Mesendoderm (in vitro differentiated cells): ENCODE measurements around the gene GSN.
A peak's percentile ranks its signal among the peaks of the same experiment; 100 is the strongest.

ENCODE experiments used
- DNase-seq: peaks from one replicate; pipeline ENCODE4 v3.0.0; 2013
- H2AK5ac ChIP-seq: 2 replicates; pipeline ENCODE4 v1.6.1; 2013; ENCODE audit warnings: low read length, inconsistent platforms
- H2BK120ac ChIP-seq: 2 replicates; pipeline ENCODE4 v1.6.1; 2013; ENCODE audit warnings: low read depth, mild to moderate bottlenecking, low read length, moderate library complexity, mixed read lengths
- H2BK15ac ChIP-seq: replicated peaks from 2 replicates; pipeline ENCODE4 v1.6.1; 2013; ENCODE audit warnings: low read depth, mild to moderate bottlenecking, moderate library complexity
- H2BK5ac ChIP-seq: 2 replicates; pipeline ENCODE4 v1.6.1; 2013; ENCODE audit warnings: low read length, inconsistent platforms
- H3K18ac ChIP-seq: 2 replicates; pipeline ENCODE4 v1.6.1; 2013; ENCODE audit warnings: mild to moderate bottlenecking, low read length, mixed read lengths
- H3K23ac ChIP-seq: one replicate; pipeline ENCODE4 v1.6.1; 2013; ENCODE audit warnings: low read length
- H3K27ac ChIP-seq: 2 replicates; pipeline ENCODE4 v1.5.1; 2013; ENCODE audit warnings: low read depth, mild to moderate bottlenecking, inconsistent platforms, low read length, moderate library complexity
- H3K27me3 ChIP-seq: 2 replicates; pipeline ENCODE4 v1.6.1; 2013; ENCODE audit warnings: low read length, control low read depth, mild to moderate bottlenecking, inconsistent platforms; ENCODE audit not compliant: insufficient read depth, poor library complexity
- H3K36me3 ChIP-seq: 2 replicates; pipeline ENCODE4 v1.6.1; 2013; ENCODE audit warnings: low read length, inconsistent platforms; ENCODE audit not compliant: control insufficient read depth, insufficient read depth
- H3K4ac ChIP-seq: one replicate; pipeline ENCODE4 v1.6.1; 2013; ENCODE audit warnings: low read depth, mild to moderate bottlenecking, low read length, moderate library complexity
- H3K4me1 ChIP-seq: 2 replicates; pipeline ENCODE4 v1.6.1; 2013; ENCODE audit warnings: low read depth, low read length, inconsistent platforms; ENCODE audit not compliant: control insufficient read depth
- H3K4me2 ChIP-seq: 2 replicates; pipeline ENCODE4 v1.6.1; 2013; ENCODE audit warnings: low read length
- H3K4me3 ChIP-seq: 2 replicates; pipeline ENCODE4 v1.5.1; 2013; ENCODE audit warnings: mild to moderate bottlenecking, low read length
- H3K56ac ChIP-seq: one replicate; pipeline ENCODE4 v1.6.1; 2013; ENCODE audit warnings: low read length
- H3K79me1 ChIP-seq: 2 replicates; pipeline ENCODE4 v1.6.1; 2013; ENCODE audit warnings: low read length, inconsistent platforms
- H3K79me2 ChIP-seq: 2 replicates; pipeline ENCODE4 v1.6.1; 2013; ENCODE audit warnings: mild to moderate bottlenecking, low read length; ENCODE audit not compliant: control insufficient read depth, insufficient read depth
- H3K9ac ChIP-seq: 2 replicates; pipeline ENCODE4 v1.6.1; 2013; ENCODE audit warnings: low read length, inconsistent platforms
- H4K5ac ChIP-seq: one replicate; pipeline ENCODE4 v1.6.1; 2013; ENCODE audit warnings: low read length
- H4K8ac ChIP-seq: one replicate; pipeline ENCODE4 v1.6.1; 2013; ENCODE audit warnings: low read depth, mild to moderate bottlenecking, control low read depth, low read length, moderate library complexity
- WGBS: extraction: QIAGEN DNeasy Blood & Tissue Kit; methylation state at CpG from one replicate; pipeline ENCODE4 v1.1.7; 2013; ENCODE audit warnings: low lambda C conversion rate, missing lambda C conversion rate; ENCODE audit not compliant: insufficient coverage; ENCODE audit errors: extremely low coverage; 5-methylcytosine and 5-hydroxymethylcytosine counted together

The GSN gene

GRCh38 chr9:121295662-121296191 is 27.8 kb downstream of the GSN start:
- DNase-seq, result no peak
- Histone ChIP-seq H3K18ac (no peak overlapping the region), H3K56ac (no peak overlapping the region), H2AK5ac (no peak overlapping the region), H2BK120ac (no peak overlapping the region), H3K79me1 (no peaks in the 10 kb centered on the region), H3K27ac (no peak overlapping the region), H3K4me3 (no peak overlapping the region), H3K27me3 (no peaks in the 10 kb centered on the region), H3K4me1 (peaks cover 2% of the 10 kb centered on the region), H3K36me3 (no peaks in the 10 kb centered on the region), H4K5ac (no peak overlapping the region), H3K79me2 (no peaks in the 10 kb centered on the region), H3K23ac (no peak overlapping the region), H2BK15ac (no peak overlapping the region), H3K4ac (no peak overlapping the region), H3K4me2 (no peak overlapping the region), H3K9ac (no peak overlapping the region), H2BK5ac (no peak overlapping the region), H4K8ac (no peak overlapping the region)
- no CpG with 5 or more reads among the region's 5 CpGs for WGBS

DNA sequence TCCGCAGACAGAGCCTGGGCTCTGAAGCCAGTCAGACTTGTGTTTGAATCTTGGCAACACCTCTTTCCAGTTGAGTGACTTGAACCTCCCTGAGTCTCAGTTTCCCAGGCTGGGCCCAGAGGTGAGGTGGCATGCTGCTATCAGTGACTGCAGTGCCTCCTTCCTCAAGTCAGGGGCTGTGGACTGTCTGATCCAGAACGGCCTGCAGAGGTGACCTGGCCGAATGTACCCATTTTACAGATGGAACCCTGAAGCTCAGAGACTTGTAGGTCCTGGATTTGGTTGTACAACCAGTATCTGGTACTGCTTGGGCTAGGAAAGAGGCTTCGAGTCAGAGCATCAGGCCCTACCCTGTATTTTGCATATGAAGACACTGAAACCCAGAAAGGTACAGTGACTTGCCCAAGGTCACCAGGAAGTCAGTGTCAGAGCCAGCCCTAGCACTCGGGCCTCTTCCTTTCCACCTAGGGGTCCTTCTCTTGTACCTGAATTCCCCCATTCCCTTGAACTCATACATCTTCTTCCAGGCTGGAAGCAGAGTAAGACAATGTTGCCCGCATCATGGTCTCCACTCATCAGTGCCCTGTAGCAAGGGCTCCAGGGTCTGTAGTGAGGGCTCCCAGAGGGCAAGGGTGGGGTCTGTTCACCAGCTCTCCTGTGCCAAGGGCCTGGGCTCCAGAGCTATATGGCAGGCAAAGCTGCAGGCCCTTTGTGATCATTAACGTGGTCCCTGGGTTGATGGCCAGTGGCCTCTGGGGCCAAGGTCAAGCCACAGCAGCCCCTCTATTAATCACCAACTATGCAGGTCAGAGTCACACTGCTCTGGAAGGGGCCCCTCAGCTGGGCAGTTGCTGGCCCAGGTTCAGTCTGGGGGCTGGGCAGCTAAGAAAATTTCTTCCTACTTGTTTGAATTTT is 28.5 kb downstream of the GSN start:
- Histone ChIP-seq H3K27me3 (no peaks in the 10 kb centered on the region), H2BK5ac (no peak overlapping the region), H4K5ac (no peak overlapping the region), H3K4ac (no peak overlapping the region), H3K56ac (no peak overlapping the region), H3K18ac (no peak overlapping the region), H3K79me2 (no peaks in the 10 kb centered on the region), H2BK120ac (no peak overlapping the region), H3K23ac (no peak overlapping the region), H3K9ac (no peak overlapping the region), H3K27ac (no peak overlapping the region), H3K4me2 (no peak overlapping the region), H4K8ac (no peak overlapping the region), H3K36me3 (no peaks in the 10 kb centered on the region), H2AK5ac (no peak overlapping the region), H2BK15ac (no peak overlapping the region), H3K4me3 (no peak overlapping the region), H3K4me1 (peaks cover 2% of the 10 kb centered on the region), H3K79me1 (no peaks in the 10 kb centered on the region)
- DNase-seq, result no peak
- WGBS, result no CpG with 5 or more reads among the region's 7 CpGs

GRCh38 chr9:121297389-121297788 is 29.4 kb downstream of the GSN start:
- Histone ChIP-seq H3K4me2 (no peak overlapping the region), H3K27me3 (no peaks in the 10 kb centered on the region), H2BK120ac (no peak overlapping the region), H3K9ac (no peak overlapping the region), H3K4me3 (no peak overlapping the region), H2BK15ac (no peak overlapping the region), H3K18ac (no peak overlapping the region), H4K8ac (no peak overlapping the region), H3K79me1 (no peaks in the 10 kb centered on the region), H2AK5ac (no peak overlapping the region), H3K36me3 (no peaks in the 10 kb centered on the region), H3K4ac (no peak overlapping the region), H4K5ac (no peak overlapping the region), H3K27ac (no peak overlapping the region), H3K79me2 (no peaks in the 10 kb centered on the region), H2BK5ac (no peak overlapping the region), H3K4me1 (peaks cover 2% of the 10 kb centered on the region), H3K23ac (no peak overlapping the region), H3K56ac (no peak overlapping the region)
- DNase-seq, result no peak
- no CpG with 5 or more reads among the region's 4 CpGs for WGBS

DNA sequence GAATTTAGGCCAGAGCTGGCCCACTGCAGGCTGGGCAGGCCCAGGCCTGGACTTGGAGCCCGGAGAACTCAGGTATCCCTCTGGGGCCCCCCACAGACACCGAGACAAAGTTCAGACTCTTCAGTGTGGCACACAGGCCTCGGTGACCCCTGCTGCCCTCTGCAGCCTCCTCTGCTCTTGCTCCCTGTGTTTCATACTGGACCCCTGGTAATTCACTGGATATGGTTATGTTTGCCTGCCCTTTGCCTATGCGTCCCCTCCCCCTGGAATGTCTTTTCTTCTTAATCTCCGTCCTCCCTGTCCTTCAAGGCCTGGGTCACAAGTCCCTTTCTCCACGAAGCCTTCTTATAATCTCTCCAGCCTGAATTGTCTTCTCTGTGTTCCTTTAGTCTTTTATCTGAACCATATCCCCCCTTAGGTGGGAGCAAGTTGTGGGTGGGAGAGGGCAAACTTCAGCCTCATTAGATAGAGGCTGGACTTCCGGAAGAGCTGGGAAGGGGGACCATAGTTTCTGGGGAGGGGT is 30.1 kb downstream of the GSN start:
- Histone ChIP-seq H3K4me2 (no peak overlapping the region), H3K27me3 (no peaks in the 10 kb centered on the region), H4K5ac (no peak overlapping the region), H2AK5ac (no peak overlapping the region), H3K4ac (no peak overlapping the region), H3K79me1 (no peaks in the 10 kb centered on the region), H3K18ac (no peak overlapping the region), H3K36me3 (no peaks in the 10 kb centered on the region), H2BK15ac (no peak overlapping the region), H2BK120ac (no peak overlapping the region), H2BK5ac (no peak overlapping the region), H4K8ac (no peak overlapping the region), H3K79me2 (no peaks in the 10 kb centered on the region), H3K27ac (peak overlapping the region; percentile 4), H3K4me3 (no peak overlapping the region), H3K9ac (no peak overlapping the region), H3K56ac (no peak overlapping the region), H3K23ac (no peak overlapping the region), H3K4me1 (peaks cover 2% of the 10 kb centered on the region)
- WGBS, result no CpG with 5 or more reads among the region's 7 CpGs
- DNase-seq, result no peak

GRCh38 chr9:121298689-121299466 is 30.9 kb downstream of the GSN start:
- Histone ChIP-seq H3K56ac (peak overlapping the region; percentile 83), H3K4me3 (no peak overlapping the region), H3K79me2 (no peaks in the 10 kb centered on the region), H4K5ac (no peak overlapping the region), H3K18ac (peak overlapping the region; percentile 64), H3K23ac (no peak overlapping the region), H3K4me2 (peak overlapping the region; percentile 28), H2BK15ac (no peak overlapping the region), H4K8ac (no peak overlapping the region), H3K4me1 (peaks cover 2% of the 10 kb centered on the region), H3K4ac (no peak overlapping the region), H3K27ac (peak overlapping the region; percentile 71), H3K9ac (peak overlapping the region; percentile 58), H2AK5ac (no peak overlapping the region), H3K27me3 (no peaks in the 10 kb centered on the region), H2BK5ac (no peak overlapping the region), H2BK120ac (no peak overlapping the region), H3K36me3 (no peaks in the 10 kb centered on the region), H3K79me1 (no peaks in the 10 kb centered on the region)
- peak; percentile 83 for DNase-seq
- WGBS, result no CpG with 5 or more reads among the region's 13 CpGs
